ENCODE measurements around the gene ASAH2B. TPM values are rescaled to one million over a fixed set of nuclear protein-coding genes. Genes with fewer than 3 reads are reported as not detected.

ASAH2B gene
- total RNA-seq, 1 donor from 2014 or later, result 6.3 TPM

DNA sequence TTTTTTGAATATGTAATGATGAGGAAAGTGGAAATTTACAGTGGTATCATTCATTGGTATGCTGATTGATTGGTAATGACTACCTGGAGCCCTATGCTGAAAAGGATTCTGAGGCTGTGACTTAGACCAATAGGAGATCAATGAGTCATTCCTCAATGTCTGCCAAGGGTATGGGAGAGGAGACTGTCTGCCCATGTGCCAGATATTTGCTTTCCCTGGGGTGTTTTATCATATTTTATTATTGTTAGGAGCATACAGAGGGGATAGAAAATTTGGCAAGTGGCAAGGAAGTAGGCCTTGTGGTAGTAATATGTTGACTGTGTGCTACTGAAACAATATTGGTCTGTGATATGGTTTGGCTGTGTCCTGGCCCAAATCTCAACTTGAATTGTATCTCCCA, 54.8 kb downstream of the ASAH2B start:
- Mint-ChIP-seq H3K27ac (no peak overlapping the region), H3K4me3 (no peak overlapping the region), H3K27me3 (ENCODE audit: low read depth) (peaks cover 24% of the 10 kb centered on the region), H3K9me3 (no peaks in the 10 kb centered on the region), H3K4me1 (no peaks in the 10 kb centered on the region), H3K36me3 (no peaks in the 10 kb centered on the region)
- no peak for DNase-seq (ENCODE audit: low spot score in 2 of 2, unreplicated experiment in 2 of 2)
- TF ChIP-seq, protein P1, sequence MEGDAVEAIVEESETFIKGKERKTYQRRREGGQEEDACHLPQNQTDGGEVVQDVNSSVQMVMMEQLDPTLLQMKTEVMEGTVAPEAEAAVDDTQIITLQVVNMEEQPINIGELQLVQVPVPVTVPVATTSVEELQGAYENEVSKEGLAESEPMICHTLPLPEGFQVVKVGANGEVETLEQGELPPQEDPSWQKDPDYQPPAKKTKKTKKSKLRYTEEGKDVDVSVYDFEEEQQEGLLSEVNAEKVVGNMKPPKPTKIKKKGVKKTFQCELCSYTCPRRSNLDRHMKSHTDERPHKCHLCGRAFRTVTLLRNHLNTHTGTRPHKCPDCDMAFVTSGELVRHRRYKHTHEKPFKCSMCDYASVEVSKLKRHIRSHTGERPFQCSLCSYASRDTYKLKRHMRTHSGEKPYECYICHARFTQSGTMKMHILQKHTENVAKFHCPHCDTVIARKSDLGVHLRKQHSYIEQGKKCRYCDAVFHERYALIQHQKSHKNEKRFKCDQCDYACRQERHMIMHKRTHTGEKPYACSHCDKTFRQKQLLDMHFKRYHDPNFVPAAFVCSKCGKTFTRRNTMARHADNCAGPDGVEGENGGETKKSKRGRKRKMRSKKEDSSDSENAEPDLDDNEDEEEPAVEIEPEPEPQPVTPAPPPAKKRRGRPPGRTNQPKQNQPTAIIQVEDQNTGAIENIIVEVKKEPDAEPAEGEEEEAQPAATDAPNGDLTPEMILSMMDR (IDR thresholded peaks at IDR 0.05; ENCODE audit: unreplicated experiment), result no peak

DNA sequence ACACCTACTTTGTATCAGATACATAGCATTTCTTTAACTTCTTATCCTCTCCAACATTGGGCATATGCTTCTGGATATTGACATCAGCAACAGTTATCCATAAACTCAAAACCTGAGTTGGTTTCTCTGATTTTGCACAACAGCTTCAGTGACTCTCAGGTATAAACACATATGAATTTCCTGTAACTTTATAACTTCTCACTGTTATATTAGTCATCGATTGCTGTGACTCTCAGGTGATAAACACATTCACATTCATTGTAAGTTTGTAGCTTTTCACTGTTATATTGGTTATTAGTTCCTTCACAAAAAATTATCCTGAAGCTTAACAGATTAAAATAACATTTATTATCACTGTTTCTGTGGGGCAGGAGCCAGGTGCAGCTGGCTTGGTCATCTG, 57.0 kb downstream of the ASAH2B start:
- Mint-ChIP-seq H3K4me1 (no peaks in the 10 kb centered on the region), H3K36me3 (no peaks in the 10 kb centered on the region), H3K4me3 (no peak overlapping the region), H3K27ac (no peak overlapping the region), H3K9me3 (no peaks in the 10 kb centered on the region), H3K27me3 (ENCODE audit: low read depth) (peaks cover 28% of the 10 kb centered on the region)
- no peak for DNase-seq (ENCODE audit: low spot score in 2 of 2, unreplicated experiment in 2 of 2)
- TF ChIP-seq, protein P1 (IDR thresholded peaks at IDR 0.05; ENCODE audit: unreplicated experiment), result no peak

DNA sequence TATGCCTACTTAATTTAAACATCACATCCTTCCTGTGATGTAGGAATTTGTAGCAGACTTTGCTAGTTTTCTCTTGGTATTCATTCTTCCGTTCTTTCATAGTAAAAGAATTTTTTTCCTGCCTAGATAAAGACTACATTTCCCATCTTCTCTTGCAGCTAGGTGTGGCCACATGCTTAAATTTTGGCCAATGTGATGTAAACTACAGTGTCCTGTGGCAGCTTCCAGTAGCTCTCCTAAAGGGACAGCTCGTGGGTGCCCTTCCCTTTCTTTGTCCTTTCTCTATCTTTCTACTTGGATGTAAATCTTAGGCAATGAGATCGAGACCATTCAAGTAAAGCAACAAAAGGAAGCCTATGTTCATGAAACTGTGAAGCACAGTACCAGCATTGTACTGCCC, 58.6 kb downstream of the ASAH2B start:
- TF ChIP-seq, protein P1 (IDR thresholded peaks at IDR 0.05; ENCODE audit: unreplicated experiment), result no peak
- H3K4me3 Mint-ChIP-seq, result no peak overlapping the region

DNA sequence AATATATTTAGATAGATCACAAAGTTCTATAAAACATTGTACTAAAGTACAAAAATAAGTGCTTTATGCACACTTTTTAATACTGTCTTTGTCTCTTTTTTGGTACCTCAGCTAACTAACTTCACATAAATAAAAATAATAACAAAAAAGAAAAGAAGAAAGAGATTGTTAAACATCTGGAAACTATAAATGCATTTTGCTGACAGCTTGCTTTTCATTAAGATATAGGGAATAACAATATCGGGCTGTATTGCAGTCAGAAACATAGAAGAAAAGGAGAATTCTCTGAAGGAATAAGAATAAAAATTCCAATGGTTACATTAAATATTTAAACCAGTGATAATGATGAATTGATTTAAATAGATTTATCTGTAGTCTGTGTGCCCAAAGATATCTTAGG, 59.9 kb downstream of the ASAH2B start:
- Mint-ChIP-seq H3K4me3 (no peak overlapping the region), H3K9me3 (no peaks in the 10 kb centered on the region), H3K27ac (no peak overlapping the region), H3K36me3 (no peaks in the 10 kb centered on the region), H3K27me3 (ENCODE audit: low read depth) (peaks cover 25% of the 10 kb centered on the region), H3K4me1 (no peaks in the 10 kb centered on the region)
- DNase-seq (ENCODE audit: low spot score in 2 of 2, unreplicated experiment in 2 of 2), result no peak
- TF ChIP-seq, protein P1 (IDR thresholded peaks at IDR 0.05; ENCODE audit: unreplicated experiment), result no peak

More for the DNA sequence above, 58.6 kb downstream of the ASAH2B start:
- H3K4me1 Mint-ChIP-seq, result no peaks in the 10 kb centered on the region
- no peaks in the 10 kb centered on the region for H3K36me3 Mint-ChIP-seq
- H3K27me3 Mint-ChIP-seq (ENCODE audit: low read depth), result peaks cover 27% of the 10 kb centered on the region
- H3K9me3 Mint-ChIP-seq, result no peaks in the 10 kb centered on the region
- H3K27ac Mint-ChIP-seq, result no peak overlapping the region
- DNase-seq (ENCODE audit: low spot score in 2 of 2, unreplicated experiment in 2 of 2), result no peak

GRCh38 chr10:50805981-50806622, 66.4 kb downstream of the ASAH2B start:
- Mint-ChIP-seq H3K27me3 (ENCODE audit: low read depth) (peaks cover 7% of the 10 kb centered on the region), H3K36me3 (no peaks in the 10 kb centered on the region), H3K9me3 (no peaks in the 10 kb centered on the region), H3K4me1 (peaks cover 1% of the 10 kb centered on the region), H3K4me3 (no peak overlapping the region), H3K27ac (no peak overlapping the region)
- DNase-seq (ENCODE audit: low spot score in 2 of 2, unreplicated experiment in 2 of 2), result no peak
- TF ChIP-seq, protein P1 (IDR thresholded peaks at IDR 0.05; ENCODE audit: unreplicated experiment), result no peak

All from mesothelial cell of epicardium (in vitro differentiated cells).